ENCODE results near the gene IFT81.

DNA sequence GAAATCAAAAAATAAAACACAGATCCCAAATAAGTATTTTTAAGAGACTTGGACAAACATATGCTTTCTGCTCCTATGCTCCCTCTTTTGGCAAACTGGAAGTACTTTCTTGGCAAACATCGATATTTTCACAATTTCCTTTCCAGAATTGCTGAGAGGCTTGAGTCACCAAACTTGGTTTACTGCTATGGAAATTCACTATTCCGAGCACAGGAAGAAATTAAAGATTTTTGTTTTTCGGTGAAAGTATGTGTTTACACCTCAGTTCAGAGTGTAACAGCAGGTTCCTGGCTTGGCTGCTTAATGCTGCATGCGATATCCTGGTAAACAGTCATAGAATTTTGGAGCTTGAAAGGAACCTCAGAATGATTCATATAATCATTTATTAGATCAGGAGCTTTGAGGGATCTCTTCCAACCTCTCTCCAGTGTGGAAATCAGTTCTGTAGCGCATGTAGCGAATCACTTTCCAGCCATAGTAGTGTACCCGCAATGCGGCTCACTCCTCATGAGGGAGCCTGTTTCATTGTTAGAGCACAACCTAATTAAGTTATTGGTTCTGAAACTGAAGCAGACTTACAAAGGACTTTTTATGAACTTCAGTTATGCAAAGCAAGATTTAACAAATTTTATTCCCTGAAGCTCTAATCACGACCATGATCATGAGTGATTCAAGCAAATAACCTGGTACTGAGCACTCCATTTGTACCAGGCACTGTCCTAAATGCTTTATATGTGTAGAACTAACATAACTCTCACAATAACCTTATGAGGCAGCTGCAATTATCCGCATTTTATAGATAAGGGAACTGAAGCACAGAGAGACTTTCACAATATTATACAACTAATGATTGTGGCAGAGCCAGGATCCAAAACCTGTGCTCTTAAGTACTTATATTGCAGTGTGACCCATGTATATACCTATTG is 100.5 kb downstream of the IFT81 start:
- TF ChIP-seq, protein P1, sequence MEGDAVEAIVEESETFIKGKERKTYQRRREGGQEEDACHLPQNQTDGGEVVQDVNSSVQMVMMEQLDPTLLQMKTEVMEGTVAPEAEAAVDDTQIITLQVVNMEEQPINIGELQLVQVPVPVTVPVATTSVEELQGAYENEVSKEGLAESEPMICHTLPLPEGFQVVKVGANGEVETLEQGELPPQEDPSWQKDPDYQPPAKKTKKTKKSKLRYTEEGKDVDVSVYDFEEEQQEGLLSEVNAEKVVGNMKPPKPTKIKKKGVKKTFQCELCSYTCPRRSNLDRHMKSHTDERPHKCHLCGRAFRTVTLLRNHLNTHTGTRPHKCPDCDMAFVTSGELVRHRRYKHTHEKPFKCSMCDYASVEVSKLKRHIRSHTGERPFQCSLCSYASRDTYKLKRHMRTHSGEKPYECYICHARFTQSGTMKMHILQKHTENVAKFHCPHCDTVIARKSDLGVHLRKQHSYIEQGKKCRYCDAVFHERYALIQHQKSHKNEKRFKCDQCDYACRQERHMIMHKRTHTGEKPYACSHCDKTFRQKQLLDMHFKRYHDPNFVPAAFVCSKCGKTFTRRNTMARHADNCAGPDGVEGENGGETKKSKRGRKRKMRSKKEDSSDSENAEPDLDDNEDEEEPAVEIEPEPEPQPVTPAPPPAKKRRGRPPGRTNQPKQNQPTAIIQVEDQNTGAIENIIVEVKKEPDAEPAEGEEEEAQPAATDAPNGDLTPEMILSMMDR (IDR thresholded peaks at IDR 0.05; ENCODE audit: poor library complexity), result peak; percentile 60
- no peak for TF ChIP-seq EZH2phosphoT487 (IDR thresholded peaks at IDR 0.05; ENCODE audit: low read depth, severe bottlenecking, unreplicated experiment)
